Mucosa of descending colon (tissue), 3 donors: ENCODE data around the gene GPR78. TPM values are rescaled to one million over a fixed set of nuclear protein-coding genes. Genes with fewer than 3 reads are reported as not detected.

ENCODE experiments used
- ATAC-seq: fragments of 200-7000 bp; cut with Tn5 transposase; one replicate; pipeline ENCODE4 v1.9.1; 2020; ENCODE audit warnings: mild to moderate bottlenecking, moderate library complexity
- DNase-seq, 3 donors: peaks; one replicate each; pipeline ENCODE4 v3.0.0-alpha.2; 2020
- H3K36me3 ChIP-seq: fragments of 200-600 bp; one replicate; pipeline ENCODE4 v1.8.0; 2021; ENCODE audit warnings: low read depth, mild to moderate bottlenecking
- H3K4me1 ChIP-seq: fragments of 200-600 bp; one replicate; pipeline ENCODE4 v1.8.0; 2021; ENCODE audit warnings: low read depth, mild to moderate bottlenecking
- H3K4me3 ChIP-seq: fragments of 200-600 bp; one replicate; pipeline ENCODE4 v1.8.0; 2021; ENCODE audit warnings: mild to moderate bottlenecking
- H3K9me3 ChIP-seq: fragments of 200-600 bp; one replicate; pipeline ENCODE4 v1.8.0; 2021; ENCODE audit warnings: mild to moderate bottlenecking
- CTCF ChIP-seq: fragments of 200-600 bp; IDR thresholded peaks from one replicate; pipeline ENCODE4 v1.8.0; 2022; ENCODE audit warnings: antibody characterized with exemption, mild to moderate bottlenecking
- intact Hi-C, 2 donors: fragments of 100-400 bp; cut with DNase I in 1 of 2; cut with micrococcal nuclease in 1 of 2; formaldehyde crosslinking; loops; one replicate each; pipeline versions ENCODE4 v1.11.0 to v1.11.1; 2022; cut with DNase I, micrococcal nuclease
- total RNA-seq, 3 donors: library from RNA; stranded (reverse); fragmentation: NEBNext Ultra II Directional in 2 of 3; extraction: Animal tissue kit (Norgen Biotek cat#: 25700) in 2 of 3; gene quantifications; one replicate each; pipeline versions ENCODE4 v1.2.1 to v1.2.4, GENCODE V29; 2021 to 2023
- donor health status: DM: no; HTN: no; CAD: no; lungs with moderate emphysema.
- donor health status: DM: no; HTN: no; CAD: no.
- donor health status: DM: no; HTN: yes; CAD: no.

The GPR78 gene
- total RNA-seq, 3 donors from 2014 or later: 0.19 TPM; not detected in 2

GRCh38 chr4:8536467-8536866, 43.7 kb upstream of the GPR78 start:
- no peak for ATAC-seq
- Histone ChIP-seq H3K36me3 (no peaks in the 10 kb centered on the region), H3K4me1 (peaks cover 11% of the 10 kb centered on the region), H3K9me3 (no peaks in the 10 kb centered on the region), H3K4me3 (no peak overlapping the region)
- no peak for DNase-seq
- intact Hi-C loops: no loop called here
- no peak for TF ChIP-seq CTCF

GRCh38 chr4:8537041-8537461, 43.1 kb upstream of the GPR78 start:
- H3K4me1 ChIP-seq: peaks cover 11% of the 10 kb centered on the region
- no peak overlapping the region for H3K4me3 ChIP-seq
- no peaks in the 10 kb centered on the region for H3K9me3 ChIP-seq
- no peak for TF ChIP-seq CTCF
- intact Hi-C loops: no loop called here
- ATAC-seq (peak; percentile 76), DNase-seq (peak in 2 of 3 donors; percentile 53 to 74)
- H3K36me3 ChIP-seq: no peaks in the 10 kb centered on the region

GRCh38 chr4:8538076-8538702, 42.0 kb upstream of the GPR78 start:
- H3K9me3 ChIP-seq: no peaks in the 10 kb centered on the region
- no peak for TF ChIP-seq CTCF
- ATAC-seq (no peak), DNase-seq (no peak)
- no peaks in the 10 kb centered on the region for H3K36me3 ChIP-seq
- H3K4me1 ChIP-seq: peaks cover 11% of the 10 kb centered on the region
- no peak overlapping the region for H3K4me3 ChIP-seq
- intact Hi-C loops: no loop called here

- DNase-seq (no peak), ATAC-seq (no peak)
- H3K4me3 ChIP-seq: no peak overlapping the region
- intact Hi-C loops: no loop called here
- no peak for TF ChIP-seq CTCF
- no peaks in the 10 kb centered on the region for H3K36me3 ChIP-seq
- H3K4me1 ChIP-seq: peaks cover 7% of the 10 kb centered on the region
- H3K9me3 ChIP-seq: no peaks in the 10 kb centered on the region
Measured at GRCh38 chr4:8538703-8539567, 41.3 kb upstream of the GPR78 start.

- no peaks in the 10 kb centered on the region for H3K36me3 ChIP-seq
- no peak for TF ChIP-seq CTCF
- DNase-seq (no peak), ATAC-seq (no peak)
- H3K9me3 ChIP-seq: no peaks in the 10 kb centered on the region
- peaks cover 1% of the 10 kb centered on the region for H3K4me1 ChIP-seq
- no peak overlapping the region for H3K4me3 ChIP-seq
- intact Hi-C loops: no loop called here
Measured at GRCh38 chr4:8539661-8540060, 40.5 kb upstream of the GPR78 start.
